Measurements from ENCODE around the gene ITPRID1. TPM values are rescaled to one million over a fixed set of nuclear protein-coding genes. Genes with fewer than 3 reads are reported as not detected.

The ITPRID1 gene
- total and polyA plus RNA-seq, 2 of the 13 experiments (the other 11 are each of a cell fraction or from before 2014, with no cell fraction given) = not detected

- FAIRE-seq = no peak
- TF ChIP-seq ZBTB42 (CRISPR knock-in tag; IDR thresholded peaks at IDR 0.05) = no peak
- no peak for TF ChIP-seq NKX3-1 (CRISPR knock-in tag; IDR thresholded peaks at IDR 0.05)
- no peak for TF ChIP-seq ZNF264 (CRISPR knock-in tag; IDR thresholded peaks at IDR 0.05)
- TF ChIP-seq PHB2 (IDR thresholded peaks at IDR 0.05; ENCODE audit: partially characterized antibody) = no peak
- no peak overlapping the region for H3K4me2 ChIP-seq (ENCODE audit: low read depth, low read length)
- no peak for DNase-seq (ENCODE audit: low spot score)
- H2AFZ ChIP-seq (ENCODE audit: low read length) = no peak overlapping the region
- in situ Hi-C loops (cut with HindIII; ENCODE audit: extremely low pct_ligation_motif_present, low pct_unique_long_range_greater_than_20kb) = no loop called here
- ATAC-seq = no peak
- no peak overlapping the region for H3K27ac ChIP-seq (ENCODE audit: extremely low read length, insufficient read depth, low read length)
- ChIA-PET CTCF (ENCODE audit: low intra/inter-chr PET ratio, low total read pairs) (no interaction called here), POLR2A (no interaction called here)
- no peaks in the 10 kb centered on the region for H3K79me2 ChIP-seq (ENCODE audit: insufficient read depth, low read length)
- H3K4me1 ChIP-seq (ENCODE audit: insufficient read depth, low read length) = no peaks in the 10 kb centered on the region
- no peaks in the 10 kb centered on the region for H4K20me1 ChIP-seq (ENCODE audit: insufficient read depth, low read length)
- H3K4me3 ChIP-seq (replicated peaks in 1 of 3; ENCODE audit: insufficient read depth in 1 of 3, low read depth in 2 of 3, low read length in 3 of 3) = no peak overlapping the region
- intact Hi-C loops (cut with micrococcal nuclease; ENCODE audit: unreplicated experiment) = no loop called here
- no peaks in the 10 kb centered on the region for H3K27me3 ChIP-seq (ENCODE audit: control insufficient read depth in 1 of 2, insufficient read depth in 2 of 2, low read length in 2 of 2)
- H3K9ac ChIP-seq (ENCODE audit: insufficient read depth, low read depth, low read length) = no peak overlapping the region
- no peaks in the 10 kb centered on the region for H3K36me3 ChIP-seq (replicated peaks in 1 of 2; ENCODE audit: control insufficient read depth in 1 of 2, insufficient read depth in 2 of 2, low read length in 2 of 2)
- H3K9me3 ChIP-seq (ENCODE audit: low read length) = no peaks in the 10 kb centered on the region
- no TSS peak for BruUV-seq (replicated peaks)
These were observed 155.6 kb downstream of the ITPRID1 start for GRCh38 chr7:31669461-31669860.

DNA sequence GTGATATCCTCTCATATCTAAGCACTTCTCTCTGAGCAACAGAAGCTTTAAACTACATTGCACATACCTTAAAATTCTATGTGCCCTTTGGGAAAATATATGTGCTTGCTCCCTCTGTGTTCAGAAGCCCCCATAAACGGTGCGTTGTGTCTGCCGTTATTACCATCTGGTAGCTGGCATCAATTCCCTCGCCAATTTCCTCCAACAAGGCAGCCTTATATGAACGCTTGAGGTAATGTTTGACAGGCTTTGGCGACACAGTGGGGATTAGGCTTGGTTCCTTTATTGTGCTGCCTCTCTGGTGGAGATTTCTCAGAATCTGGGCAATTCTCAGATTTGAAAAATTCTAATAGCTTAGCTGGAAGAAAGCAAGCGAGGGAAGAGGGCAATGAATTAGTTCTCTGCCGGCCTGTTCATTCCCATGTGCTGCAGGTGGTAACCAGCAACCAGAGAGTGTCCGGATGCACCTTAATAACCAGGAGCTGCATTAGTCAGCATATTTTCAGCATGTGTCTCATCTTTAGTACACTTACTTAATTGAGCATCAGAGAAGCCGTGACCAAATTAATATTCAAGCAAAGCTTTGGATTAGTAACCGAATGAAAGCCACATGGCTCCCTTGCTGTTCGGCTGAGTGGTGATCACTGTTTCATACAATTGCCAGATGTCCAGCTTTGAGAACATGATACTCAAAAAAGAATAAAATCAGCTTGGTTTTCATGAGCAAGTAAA lies 165.8 kb downstream of the ITPRID1 start:
- ATAC-seq = no peak
- no peaks in the 10 kb centered on the region for H3K9me3 ChIP-seq (ENCODE audit: low read length)
- no peaks in the 10 kb centered on the region for H3K27me3 ChIP-seq (ENCODE audit: control insufficient read depth in 1 of 2, insufficient read depth in 2 of 2, low read length in 2 of 2)
- whole genome bisulfite sequencing (ENCODE audit: low lambda C conversion rate) = 35% methylated on average over 12 of the region's 12 CpGs
- H3K4me1 ChIP-seq (ENCODE audit: insufficient read depth, low read length) = no peaks in the 10 kb centered on the region
- no peaks in the 10 kb centered on the region for H4K20me1 ChIP-seq (ENCODE audit: insufficient read depth, low read length)
- no peaks in the 10 kb centered on the region for H3K79me2 ChIP-seq (ENCODE audit: insufficient read depth, low read length)
- H3K4me3 ChIP-seq (replicated peaks in 1 of 3; ENCODE audit: insufficient read depth in 1 of 3, low read depth in 2 of 3, low read length in 3 of 3) = no peak overlapping the region
- POLR2A ChIA-PET = no interaction called here
- DNase-seq (ENCODE audit: low spot score) = no peak
- in situ Hi-C loops (cut with HindIII; ENCODE audit: extremely low pct_ligation_motif_present, low pct_unique_long_range_greater_than_20kb) (no loop called here), intact Hi-C loops (cut with micrococcal nuclease; ENCODE audit: unreplicated experiment) (no loop called here)
- FAIRE-seq = no peak
- no peak overlapping the region for H3K27ac ChIP-seq (ENCODE audit: extremely low read length, insufficient read depth, low read length)
- no peaks in the 10 kb centered on the region for H3K36me3 ChIP-seq (replicated peaks in 1 of 2; ENCODE audit: control insufficient read depth in 1 of 2, insufficient read depth in 2 of 2, low read length in 2 of 2)
- TF ChIP-seq ZNF747 (CRISPR knock-in tag; IDR thresholded peaks at IDR 0.05; ENCODE audit: borderline replicate concordance) = no peak
- 0 out of 4 replicates have a peak, but pooled peaks of 1 of the 2 experiments have one; percentile 16 for TF ChIP-seq MAFK (conservative IDR thresholded peaks at IDR 0.05 in 1 of 2, IDR thresholded peaks at IDR 0.05 in 1 of 2; ENCODE audit: low read length in 2 of 2)
- H2AFZ ChIP-seq (ENCODE audit: low read length) = no peak overlapping the region
- CTCF ChIA-PET (ENCODE audit: low intra/inter-chr PET ratio, low total read pairs) = no interaction called here
- no peak overlapping the region for H3K4me2 ChIP-seq (ENCODE audit: low read depth, low read length)
- no TSS peak for BruUV-seq (replicated peaks)
- no peak overlapping the region for H3K9ac ChIP-seq (ENCODE audit: insufficient read depth, low read depth, low read length)

Data from HepG2 (cell line).